WTC11 (cell line): ENCODE results near the gene SLC6A8. TPM values are rescaled to one million over a fixed set of nuclear protein-coding genes. Genes with fewer than 3 reads are reported as not detected.
"Not testable (repeated sequence)": the region's sequence is repeated elsewhere in the genome, so short reads cannot be mapped to it uniquely, and the experiment has no call there.

Source experiments
- ATAC-seq: fragments of 200-7000 bp; cut with Tn5 transposase; 2 replicates; pipeline ENCODE4 v1.10.0; 2021; ENCODE audit warnings: mild to moderate bottlenecking, moderate library complexity
- CTCF ChIA-PET: fragments of 300-600 bp; sonication (Branson Sonifier 250); formaldehyde crosslinking; loops from one replicate; lab custom pipeline; 2021; ENCODE audit warnings: antibody characterized with exemption; lab: Charles Lee
- POLR2A ChIA-PET: fragments of 350-600 bp; sonication (Branson Sonifier 250); formaldehyde crosslinking; loops from one replicate; lab custom pipeline; 2021; ENCODE audit warnings: antibody characterized with exemption; lab: Charles Lee
- DNase-seq: peaks from one replicate; pipeline ENCODE4 v3.0.0; 2021; ENCODE audit warnings: low spot score
- H3K27ac Mint-ChIP-seq: 2 replicates; pipeline ENCODE4 v1.8.0; 2021; ENCODE audit warnings: mixed read lengths
- H3K27me3 Mint-ChIP-seq: 2 replicates; pipeline ENCODE4 v1.8.0; 2021; ENCODE audit warnings: low read depth, mild to moderate bottlenecking, moderate library complexity, mixed read lengths
- H3K36me3 Mint-ChIP-seq: 2 replicates; pipeline ENCODE4 v1.8.0; 2021; ENCODE audit warnings: mixed read lengths
- H3K4me1 Mint-ChIP-seq: 2 replicates; pipeline ENCODE4 v1.8.0; 2022; ENCODE audit warnings: mixed read lengths
- H3K4me3 Mint-ChIP-seq: 2 replicates; pipeline ENCODE4 v1.8.0; 2021; ENCODE audit warnings: mild to moderate bottlenecking, moderate library complexity, mixed read lengths
- H3K9me3 Mint-ChIP-seq: 2 replicates; pipeline ENCODE4 v1.8.0; 2021; ENCODE audit warnings: mixed read lengths
- ATF2 ChIP-seq: sonication (generic); formaldehyde crosslinking; IDR thresholded peaks from 2 replicates; pipeline ENCODE4 v1.8.1; 2022; ENCODE audit warnings: low read depth, missing genetic modification reagents, borderline replicate concordance
- ATF3 ChIP-seq: sonication (generic); formaldehyde crosslinking; conservative IDR thresholded peaks from 2 replicates; pipeline ENCODE4 v1.8.1; 2022; ENCODE audit warnings: mild to moderate bottlenecking, missing genetic modification reagents
- CTCF ChIP-seq: fragments of 200-600 bp; IDR thresholded peaks from 2 replicates; pipeline ENCODE4 v1.8.0; 2022; ENCODE audit warnings: antibody characterized with exemption
- EMX1 ChIP-seq: fragments of 250-450 bp; sonication (Bioruptor Pico); IDR thresholded peaks from 2 replicates; pipeline ENCODE4 v1.8.0; 2021; ENCODE audit warnings: mild to moderate bottlenecking
- ESRRA ChIP-seq: sonication (generic); formaldehyde crosslinking; IDR thresholded peaks from 2 replicates; pipeline ENCODE4 v1.8.1; 2022; ENCODE audit warnings: mild to moderate bottlenecking, missing genetic modification reagents, borderline replicate concordance
- MAX ChIP-seq: sonication (generic); formaldehyde crosslinking; IDR thresholded peaks from 2 replicates; pipeline ENCODE4 v1.8.0; 2022; ENCODE audit warnings: mild to moderate bottlenecking, missing genetic modification reagents
- MXD4 ChIP-seq: fragments of 250-450 bp; sonication (Bioruptor Pico); IDR thresholded peaks from 2 replicates; pipeline ENCODE4 v1.8.0; 2021; ENCODE audit warnings: mild to moderate bottlenecking, moderate library complexity, borderline replicate concordance
- PREB ChIP-seq: sonication (generic); formaldehyde crosslinking; IDR thresholded peaks from 2 replicates; pipeline ENCODE4 v1.8.1; 2022; ENCODE audit warnings: mild to moderate bottlenecking, missing genetic modification reagents, moderate library complexity, borderline replicate concordance
- STAT6 ChIP-seq: sonication (generic); formaldehyde crosslinking; conservative IDR thresholded peaks from 2 replicates; pipeline ENCODE4 v1.8.1; 2023; ENCODE audit warnings: mild to moderate bottlenecking, low read depth, missing genetic modification reagents, moderate library complexity
- TP53 ChIP-seq: sonication (generic); formaldehyde crosslinking; IDR thresholded peaks from 2 replicates; pipeline ENCODE4 v1.8.1; 2023; ENCODE audit warnings: mild to moderate bottlenecking, missing genetic modification reagents
- ZNF263 ChIP-seq: sonication (generic); formaldehyde crosslinking; IDR thresholded peaks from 2 replicates; pipeline ENCODE4 v1.8.1; 2022; ENCODE audit warnings: low read depth, mild to moderate bottlenecking, moderate library complexity, missing genetic modification reagents
- ZNF512 ChIP-seq: sonication (generic); formaldehyde crosslinking; IDR thresholded peaks from 2 replicates; pipeline ENCODE4 v1.8.1; 2022; ENCODE audit warnings: missing genetic modification reagents, borderline replicate concordance
- ZSCAN18 ChIP-seq: fragments of 250-450 bp; sonication (Bioruptor Pico); IDR thresholded peaks from 2 replicates; pipeline ENCODE4 v2.1.2; 2022; ENCODE audit warnings: mild to moderate bottlenecking, moderate library complexity
- total RNA-seq: library from RNA; stranded (reverse); gene quantifications from 3 replicates; pipeline ENCODE4 v1.2.3, GENCODE V29; 2021

The SLC6A8 gene
- total RNA-seq, 1 experiment from 2014 or later, result 112 TPM

- TF ChIP-seq ZNF512 (CRISPR knock-in tag), result no peak
- TF ChIP-seq PREB, result no peak
- no peak for TF ChIP-seq MAX (CRISPR knock-in tag)
- no peak for TF ChIP-seq MXD4 (CRISPR knock-in tag)
- no peak for TF ChIP-seq ZSCAN18 (CRISPR knock-in tag)
These were observed 7.1 kb downstream of the SLC6A8 start (continued) for GRCh38 chrX:153694687-153695270.

- Mint-ChIP-seq H3K9me3 (no peaks in the 10 kb centered on the region), H3K4me3 (no peak overlapping the region), H3K36me3 (peaks cover 3% of the 10 kb centered on the region; the same call in 1 of the 2 replicates), H3K27ac (no peak overlapping the region), H3K4me1 (no peaks in the 10 kb centered on the region), H3K27me3 (no peaks in the 10 kb centered on the region)
- no peak for ATAC-seq
- POLR2A ChIA-PET, result no interaction called here
- TF ChIP-seq ZNF512 (CRISPR knock-in tag) (no peak), STAT6 (no peak), TP53 (CRISPR knock-in tag) (no peak), EMX1 (CRISPR knock-in tag) (no peak), ATF3 (CRISPR knock-in tag) (no peak), CTCF (no peak), ATF2 (CRISPR knock-in tag) (no peak), ESRRA (no peak), ZNF263 (CRISPR knock-in tag) (no peak)
- DNase-seq, result no peak
- CTCF ChIA-PET, result interaction anchor here (2.8 kb wide), 1 partner anchor 28 kb away, joined by 6 read pairs; no protein-coding TSS in a partner anchor
These were observed 8.4 kb downstream of the SLC6A8 start for GRCh38 chrX:153696100-153696499.

- not testable (repeated sequence) for H3K9me3 Mint-ChIP-seq
These were observed 8.8 kb downstream of the SLC6A8 start for GRCh38 chrX:153696538-153696937.

GRCh38 chrX:153696986-153697722 lies 9.4 kb downstream of the SLC6A8 start:
- POLR2A ChIA-PET, H3K27me3 Mint-ChIP-seq, H3K4me1 Mint-ChIP-seq, DNase-seq, H3K4me3 Mint-ChIP-seq, ATAC-seq, H3K36me3 Mint-ChIP-seq, H3K9me3 Mint-ChIP-seq: not testable (repeated sequence)
- CTCF ChIA-PET, result interaction anchor here (2.8 kb wide), 1 partner anchor 29 kb away, joined by 6 read pairs; no protein-coding TSS in a partner anchor
- peak overlapping the region; percentile 80 for H3K27ac Mint-ChIP-seq

More at GRCh38 chrX:153696538-153696937, 8.8 kb downstream of the SLC6A8 start:
- DNase-seq, H3K4me1 Mint-ChIP-seq, H3K27me3 Mint-ChIP-seq, H3K4me3 Mint-ChIP-seq, POLR2A ChIA-PET, H3K27ac Mint-ChIP-seq, H3K36me3 Mint-ChIP-seq, ATAC-seq: not testable (repeated sequence)
- CTCF ChIA-PET, result interaction anchor here (2.8 kb wide), 1 partner anchor 28 kb away, joined by 6 read pairs; no protein-coding TSS in a partner anchor
